Osteoblast (primary cell): ENCODE data around the gene AFF3. TPM values are rescaled to one million over a fixed set of nuclear protein-coding genes. Genes with fewer than 3 reads are reported as not detected.

Source experiments
- DNase-seq: peaks from one replicate; pipeline ENCODE4 v3.0.0; 2011; ENCODE audit warnings: low spot score, mixed read lengths; ENCODE audit not compliant: insufficient read length; ENCODE audit errors: missing footprints
- H2AFZ ChIP-seq: 2 replicates; pipeline ENCODE4 v1.6.0; 2011; ENCODE audit warnings: mild to moderate bottlenecking, low read length
- H3K27ac ChIP-seq: 2 replicates; pipeline ENCODE4 v1.5.1; 2011; ENCODE audit warnings: mild to moderate bottlenecking, low read depth, low read length, moderate library complexity
- H3K27me3 ChIP-seq: 2 replicates; pipeline ENCODE4 v1.6.0; 2012; ENCODE audit warnings: mild to moderate bottlenecking, control low read depth, inconsistent platforms, low read length, moderate library complexity; ENCODE audit not compliant: insufficient read depth
- H3K36me3 ChIP-seq: 2 replicates; pipeline ENCODE4 v1.5.1; 2011; ENCODE audit warnings: mild to moderate bottlenecking, low read length, control low read depth, moderate library complexity; ENCODE audit not compliant: insufficient read depth
- H3K4me1 ChIP-seq: 2 replicates; pipeline ENCODE4 v1.5.1; 2011; ENCODE audit warnings: mild to moderate bottlenecking, low read length, control low read depth, moderate library complexity; ENCODE audit not compliant: insufficient read depth
- H3K4me2 ChIP-seq: 2 replicates; pipeline ENCODE4 v1.6.0; 2011; ENCODE audit warnings: mild to moderate bottlenecking, low read length; ENCODE audit not compliant: insufficient read depth
- H3K4me3 ChIP-seq: fragments of 200-600 bp; sonication (generic); 3 replicates; pipeline ENCODE4 v1.5.1; 2012; ENCODE audit warnings: mild to moderate bottlenecking, low read length, inconsistent platforms; ENCODE audit not compliant: insufficient read depth
- H3K79me2 ChIP-seq: 2 replicates; pipeline ENCODE4 v1.6.0; 2012; ENCODE audit warnings: mild to moderate bottlenecking, low read length, control low read depth, inconsistent platforms; ENCODE audit not compliant: insufficient read depth
- H3K9me3 ChIP-seq: 2 replicates; pipeline ENCODE4 v1.5.1; 2011; ENCODE audit warnings: low read depth, low read length, control low read depth
- H4K20me1 ChIP-seq: 2 replicates; pipeline ENCODE4 v1.6.0; 2012; ENCODE audit warnings: mild to moderate bottlenecking, low read length, control low read depth; ENCODE audit not compliant: insufficient read depth
- total RNA-seq: library from RNA; depleted of rRNA; stranded (reverse); fragments of >200 nt; gene quantifications from 2 replicates; pipeline ENCODE4 v1.2.3, GENCODE V29; 2012
- TF ChIP-seq, protein P1 (sequence below): IDR thresholded peaks from 2 replicates; pipeline ENCODE4 v1.5.1; 2011; ENCODE audit warnings: mild to moderate bottlenecking, low read depth, low read length, moderate library complexity; ENCODE audit errors: extremely low read depth

AFF3 gene
- total RNA-seq, 1 donor, result 4.3 TPM

DNA sequence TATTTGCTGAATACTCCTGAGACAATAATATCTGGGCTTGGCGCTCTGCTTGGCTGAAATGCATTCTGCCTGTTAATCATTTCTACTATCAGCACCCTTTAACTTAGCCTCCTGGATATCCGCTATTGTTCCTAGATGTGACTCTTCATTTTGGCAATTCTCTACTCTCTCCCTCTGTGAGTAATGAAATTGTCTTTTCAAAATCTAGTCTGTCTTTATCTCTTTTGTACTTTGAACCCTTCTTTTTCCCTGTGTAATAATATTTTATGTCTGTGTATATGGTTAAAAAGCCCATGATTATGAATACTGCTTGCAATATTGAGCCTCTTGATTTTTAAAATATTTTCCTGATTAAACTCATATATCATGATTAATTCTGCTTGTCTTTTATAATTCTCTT is 646.4 kb downstream of the AFF3 start:
- H4K20me1 ChIP-seq, result no peaks in the 10 kb centered on the region
- H2AFZ ChIP-seq, result no peak overlapping the region
- H3K4me1 ChIP-seq, result no peaks in the 10 kb centered on the region
- no peaks in the 10 kb centered on the region for H3K9me3 ChIP-seq
- H3K4me2 ChIP-seq, result no peak overlapping the region
- TF ChIP-seq, protein P1, sequence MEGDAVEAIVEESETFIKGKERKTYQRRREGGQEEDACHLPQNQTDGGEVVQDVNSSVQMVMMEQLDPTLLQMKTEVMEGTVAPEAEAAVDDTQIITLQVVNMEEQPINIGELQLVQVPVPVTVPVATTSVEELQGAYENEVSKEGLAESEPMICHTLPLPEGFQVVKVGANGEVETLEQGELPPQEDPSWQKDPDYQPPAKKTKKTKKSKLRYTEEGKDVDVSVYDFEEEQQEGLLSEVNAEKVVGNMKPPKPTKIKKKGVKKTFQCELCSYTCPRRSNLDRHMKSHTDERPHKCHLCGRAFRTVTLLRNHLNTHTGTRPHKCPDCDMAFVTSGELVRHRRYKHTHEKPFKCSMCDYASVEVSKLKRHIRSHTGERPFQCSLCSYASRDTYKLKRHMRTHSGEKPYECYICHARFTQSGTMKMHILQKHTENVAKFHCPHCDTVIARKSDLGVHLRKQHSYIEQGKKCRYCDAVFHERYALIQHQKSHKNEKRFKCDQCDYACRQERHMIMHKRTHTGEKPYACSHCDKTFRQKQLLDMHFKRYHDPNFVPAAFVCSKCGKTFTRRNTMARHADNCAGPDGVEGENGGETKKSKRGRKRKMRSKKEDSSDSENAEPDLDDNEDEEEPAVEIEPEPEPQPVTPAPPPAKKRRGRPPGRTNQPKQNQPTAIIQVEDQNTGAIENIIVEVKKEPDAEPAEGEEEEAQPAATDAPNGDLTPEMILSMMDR, result no peak
- H3K27ac ChIP-seq, result no peak overlapping the region
- no peaks in the 10 kb centered on the region for H3K36me3 ChIP-seq
- H3K27me3 ChIP-seq, result peaks cover 35% of the 10 kb centered on the region
- H3K79me2 ChIP-seq, result no peaks in the 10 kb centered on the region
- no peak for DNase-seq
- H3K4me3 ChIP-seq, result no peak overlapping the region

Other genes with a start within 250 kb of the AFF3 start
- under 0.01 TPM in 2 replicates for gene LONRF2, start 179.9 kb upstream of the AFF3 start, total RNA-seq